ENCODE measurements around the gene FA2H. TPM values are rescaled to one million over a fixed set of nuclear protein-coding genes. Genes with fewer than 3 reads are reported as not detected.

FA2H gene
- total RNA-seq, 1 donor from 2014 or later: not detected

- Mint-ChIP-seq H3K4me3 (ENCODE audit: unreplicated experiment) (no peak overlapping the region), H3K4me1 (ENCODE audit: unreplicated experiment) (no peaks in the 10 kb centered on the region), H3K36me3 (ENCODE audit: low read depth, unreplicated experiment) (no peaks in the 10 kb centered on the region), H3K27me3 (ENCODE audit: unreplicated experiment) (peaks cover under 1% of the 10 kb centered on the region), H3K9me3 (ENCODE audit: unreplicated experiment) (no peaks in the 10 kb centered on the region), H3K27ac (ENCODE audit: unreplicated experiment) (no peak overlapping the region)
- DNase-seq (ENCODE audit: low spot score): no peak
- no peak for TF ChIP-seq CTCF (IDR thresholded peaks at IDR 0.05; ENCODE audit: unreplicated experiment)
Observed at GRCh38 chr16:74743045-74743667, 31.5 kb downstream of the FA2H start.

GRCh38 chr16:74742051-74742481 lies 32.6 kb downstream of the FA2H start:
- Mint-ChIP-seq H3K9me3 (ENCODE audit: unreplicated experiment) (no peaks in the 10 kb centered on the region), H3K27me3 (ENCODE audit: unreplicated experiment) (no peaks in the 10 kb centered on the region), H3K36me3 (ENCODE audit: low read depth, unreplicated experiment) (no peaks in the 10 kb centered on the region), H3K4me1 (ENCODE audit: unreplicated experiment) (no peaks in the 10 kb centered on the region), H3K27ac (ENCODE audit: unreplicated experiment) (no peak overlapping the region), H3K4me3 (ENCODE audit: unreplicated experiment) (no peak overlapping the region)
- DNase-seq (ENCODE audit: low spot score): no peak
- no peak for TF ChIP-seq CTCF (IDR thresholded peaks at IDR 0.05; ENCODE audit: unreplicated experiment)

- no peaks in the 10 kb centered on the region for H3K27me3 Mint-ChIP-seq (ENCODE audit: unreplicated experiment)
- no peak for DNase-seq (ENCODE audit: low spot score)
- no peaks in the 10 kb centered on the region for H3K36me3 Mint-ChIP-seq (ENCODE audit: low read depth, unreplicated experiment)
- no peaks in the 10 kb centered on the region for H3K9me3 Mint-ChIP-seq (ENCODE audit: unreplicated experiment)
- H3K4me3 Mint-ChIP-seq (ENCODE audit: unreplicated experiment): no peak overlapping the region
- no peak for TF ChIP-seq CTCF (IDR thresholded peaks at IDR 0.05; ENCODE audit: unreplicated experiment)
- H3K27ac Mint-ChIP-seq (ENCODE audit: unreplicated experiment): no peak overlapping the region
- peaks cover 8% of the 10 kb centered on the region for H3K4me1 Mint-ChIP-seq (ENCODE audit: unreplicated experiment)
Observed at GRCh38 chr16:74740795-74741304, 33.8 kb downstream of the FA2H start.

DNA sequence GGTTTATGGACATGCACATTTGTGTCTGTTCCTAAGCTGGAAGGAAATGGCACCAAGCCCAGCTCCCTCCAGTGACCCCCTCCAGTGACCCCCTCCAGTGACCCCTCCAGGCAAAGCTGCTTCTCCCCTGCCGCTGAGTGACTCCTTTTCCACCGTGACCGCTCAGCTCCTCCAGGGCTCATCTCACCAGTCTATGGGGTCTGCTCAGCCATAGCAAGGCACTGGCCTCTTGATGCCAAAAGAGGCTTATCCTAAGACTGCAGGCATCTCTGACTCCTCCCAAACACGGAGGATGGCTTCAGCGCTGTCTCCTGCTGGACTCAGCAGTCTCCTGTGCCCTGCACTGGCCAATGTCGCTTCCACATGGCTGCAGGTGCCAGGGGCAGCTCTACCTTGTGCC lies 35.3 kb downstream of the FA2H start:
- Mint-ChIP-seq H3K4me1 (ENCODE audit: unreplicated experiment) (peaks cover 8% of the 10 kb centered on the region), H3K36me3 (ENCODE audit: low read depth, unreplicated experiment) (no peaks in the 10 kb centered on the region), H3K27ac (ENCODE audit: unreplicated experiment) (no peak overlapping the region), H3K4me3 (ENCODE audit: unreplicated experiment) (no peak overlapping the region), H3K27me3 (ENCODE audit: unreplicated experiment) (peaks cover 1% of the 10 kb centered on the region), H3K9me3 (ENCODE audit: unreplicated experiment) (no peaks in the 10 kb centered on the region)
- no peak for DNase-seq (ENCODE audit: low spot score)
- TF ChIP-seq CTCF (IDR thresholded peaks at IDR 0.05; ENCODE audit: unreplicated experiment): no peak

DNA sequence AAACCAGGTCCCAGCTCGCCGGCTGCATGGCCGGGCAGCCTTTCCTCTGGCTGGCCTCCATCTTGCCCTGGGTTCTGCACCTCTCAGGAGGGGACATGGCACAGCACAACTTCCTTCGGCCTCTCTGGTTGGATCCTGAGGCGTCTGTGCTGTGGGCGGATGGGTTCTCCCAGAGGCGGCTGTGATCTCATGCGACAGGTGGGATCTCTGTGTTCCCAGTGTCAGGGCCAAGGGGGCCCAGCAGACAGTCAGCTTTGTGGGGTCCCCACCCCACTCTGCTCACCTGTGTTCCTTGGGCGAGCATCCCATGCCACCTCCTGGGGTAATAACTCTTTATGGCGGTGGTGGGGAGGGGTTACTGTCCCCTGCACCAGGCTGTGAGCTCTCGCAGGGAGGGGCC lies 35.8 kb downstream of the FA2H start:
- no peaks in the 10 kb centered on the region for H3K36me3 Mint-ChIP-seq (ENCODE audit: low read depth, unreplicated experiment)
- H3K27me3 Mint-ChIP-seq (ENCODE audit: unreplicated experiment): peaks cover 1% of the 10 kb centered on the region
- no peak overlapping the region for H3K4me3 Mint-ChIP-seq (ENCODE audit: unreplicated experiment)
- no peak overlapping the region for H3K27ac Mint-ChIP-seq (ENCODE audit: unreplicated experiment)
- H3K9me3 Mint-ChIP-seq (ENCODE audit: unreplicated experiment): no peaks in the 10 kb centered on the region
- peaks cover 8% of the 10 kb centered on the region for H3K4me1 Mint-ChIP-seq (ENCODE audit: unreplicated experiment)
- DNase-seq (ENCODE audit: low spot score): no peak
- TF ChIP-seq CTCF (IDR thresholded peaks at IDR 0.05; ENCODE audit: unreplicated experiment): no peak

Measured in endothelial cell (in vitro differentiated cells).